ENCODE data around the gene ZNF318.
"Not testable (repeated sequence)": the region's sequence is repeated elsewhere in the genome, so short reads cannot be mapped to it uniquely, and the experiment has no call there.

ZNF318 gene

GRCh38 chr6:43335469-43335868 lies 34.0 kb downstream of the ZNF318 start:
- no peak for DNase-seq

GRCh38 chr6:43334466-43335095 lies 34.9 kb downstream of the ZNF318 start:
- no peak for DNase-seq

- DNase-seq: no peak
Measured at GRCh38 chr6:43331891-43332290, 37.6 kb downstream of the ZNF318 start.

GRCh38 chr6:43331470-43331869 lies 38.0 kb downstream of the ZNF318 start:
- DNase-seq: no peak

- no peak for DNase-seq
Measured at GRCh38 chr6:43328528-43328927, 40.9 kb downstream of the ZNF318 start.

GRCh38 chr6:43325876-43326275 lies 43.6 kb downstream of the ZNF318 start:
- no peak for DNase-seq

GRCh38 chr6:43318011-43318410 lies 51.4 kb downstream of the ZNF318 start:
- no peak for DNase-seq

GRCh38 chr6:43313813-43314212 lies 55.6 kb downstream of the ZNF318 start:
- no peak for DNase-seq

- DNase-seq: no peak
Measured at GRCh38 chr6:43311666-43312065, 57.8 kb downstream of the ZNF318 start.

- no peak for DNase-seq
Measured at GRCh38 chr6:43310624-43311023, 58.8 kb downstream of the ZNF318 start.

GRCh38 chr6:43310134-43310533 lies 59.3 kb downstream of the ZNF318 start:
- no peak for DNase-seq

GRCh38 chr6:43308990-43309477 lies 60.4 kb downstream of the ZNF318 start:
- no peak for DNase-seq

GRCh38 chr6:43308101-43308989 lies 61.1 kb downstream of the ZNF318 start, which contains the start of gene CRIP3:
TSS of gene CRIP3 (minus strand) at chr6:43308826. CDS start at chr6:43308792, 34 bp downstream.
- peak; percentile 73 for DNase-seq

GRCh38 chr6:43307451-43308100 lies 61.9 kb downstream of the ZNF318 start:
- no peak for DNase-seq

- DNase-seq: no peak
Measured at GRCh38 chr6:43306086-43306485, 63.4 kb downstream of the ZNF318 start.

GRCh38 chr6:43304882-43305281 lies 64.6 kb downstream of the ZNF318 start:
- no peak for DNase-seq

- no peak for DNase-seq
Measured at GRCh38 chr6:43304361-43304760, 65.1 kb downstream of the ZNF318 start.

GRCh38 chr6:43303751-43304331 lies 65.6 kb downstream of the ZNF318 start:
- DNase-seq: no peak

- DNase-seq: not testable (repeated sequence)
Measured at GRCh38 chr6:43303006-43303405, 66.4 kb downstream of the ZNF318 start.

- no peak for DNase-seq
Measured at GRCh38 chr6:43302126-43302525, 67.3 kb downstream of the ZNF318 start.

- DNase-seq: no peak
Measured at GRCh38 chr6:43301081-43301870, 68.2 kb downstream of the ZNF318 start.
